Motor neuron (in vitro differentiated cells): ENCODE measurements around the gene NAIF1. TPM values are rescaled to one million over a fixed set of nuclear protein-coding genes. Genes with fewer than 3 reads are reported as not detected.

Source experiments
- ATAC-seq, 8 experiments: fragments of 200-7000 bp; cut with Tn5 transposase; replicated peaks in 6 of 8; 2 replicates each; pipeline ENCODE4 v1.8.0; 2021; ENCODE audit warnings: mild to moderate bottlenecking in 8 of 8, moderate library complexity in 8 of 8
- H3K27ac ChIP-seq, 2 donors: fragments of 250-450 bp; sonication (Bioruptor Pico); 2 replicates each; pipeline ENCODE4 v1.9.0; 2021; ENCODE audit warnings: antibody characterized with exemption in 2 of 2, mild to moderate bottlenecking in 2 of 2, moderate library complexity in 1 of 2
- H3K4me1 ChIP-seq, 2 donors: fragments of 250-450 bp; sonication (Bioruptor Pico); replicated peaks in 1 of 2; 2 replicates each; pipeline ENCODE4 v1.6.1; 2021; ENCODE audit warnings: antibody characterized with exemption in 2 of 2, mild to moderate bottlenecking in 2 of 2, moderate library complexity in 1 of 2
- H3K4me3 ChIP-seq, 5 donors: fragments of 250-450 bp; sonication (Bioruptor Pico); 2 replicates each; pipeline ENCODE4 v1.9.0; 2021; ENCODE audit warnings: antibody characterized with exemption in 5 of 5, mild to moderate bottlenecking in 5 of 5, moderate library complexity in 4 of 5
- WGBS, 10 experiments: fragments of 450-650 bp; shearing (Covaris generic); methylation state at CpG; one replicate each; pipeline ENCODE4 v1.0.0; 2022; 5-methylcytosine and 5-hydroxymethylcytosine counted together
- in situ Hi-C, 9 experiments: fragments of 400-800 bp; cut with MboI; loops; one replicate each; pipeline ENCODE4 v1.15.0; 2021; ENCODE audit warnings: low sequenced_read_pairs in 9 of 9, low pct_unique_long_range_greater_than_20kb in 2 of 9; ENCODE audit not compliant: unreplicated experiment in 9 of 9
- total RNA-seq, 8 experiments: library from RNA; unstranded; fragments of 300-600 nt; gene quantifications; 2 replicates each; pipeline versions ENCODE4 v1.2.3 to v1.2.4, GENCODE V29; 2022

NAIF1 gene
- total RNA-seq, 8 experiments from 2014 or later = 6.4 to 9.0 (median 8.0) TPM

GRCh38 chr9:128099231-128099931 is 32.3 kb upstream of the NAIF1 start:
- in situ Hi-C loops = no loop called here
- WGBS, 10 experiments = 8 to 80% (median 48%) methylated on average over 1 to 11 of the region's 16 CpGs; no CpG with 5 or more reads in 4 of the 10 experiments
- Histone ChIP-seq H3K4me1 (peaks cover 47 to 52% of the 10 kb centered on the region in 2 donors), H3K27ac (peak overlapping the region; percentile 50 to 70), H3K4me3 (peak overlapping the region; percentile 18 to 45 (median 32))
- peak in 6 of 8 experiments; percentile 1 to 15 (median 4) for ATAC-seq

DNA sequence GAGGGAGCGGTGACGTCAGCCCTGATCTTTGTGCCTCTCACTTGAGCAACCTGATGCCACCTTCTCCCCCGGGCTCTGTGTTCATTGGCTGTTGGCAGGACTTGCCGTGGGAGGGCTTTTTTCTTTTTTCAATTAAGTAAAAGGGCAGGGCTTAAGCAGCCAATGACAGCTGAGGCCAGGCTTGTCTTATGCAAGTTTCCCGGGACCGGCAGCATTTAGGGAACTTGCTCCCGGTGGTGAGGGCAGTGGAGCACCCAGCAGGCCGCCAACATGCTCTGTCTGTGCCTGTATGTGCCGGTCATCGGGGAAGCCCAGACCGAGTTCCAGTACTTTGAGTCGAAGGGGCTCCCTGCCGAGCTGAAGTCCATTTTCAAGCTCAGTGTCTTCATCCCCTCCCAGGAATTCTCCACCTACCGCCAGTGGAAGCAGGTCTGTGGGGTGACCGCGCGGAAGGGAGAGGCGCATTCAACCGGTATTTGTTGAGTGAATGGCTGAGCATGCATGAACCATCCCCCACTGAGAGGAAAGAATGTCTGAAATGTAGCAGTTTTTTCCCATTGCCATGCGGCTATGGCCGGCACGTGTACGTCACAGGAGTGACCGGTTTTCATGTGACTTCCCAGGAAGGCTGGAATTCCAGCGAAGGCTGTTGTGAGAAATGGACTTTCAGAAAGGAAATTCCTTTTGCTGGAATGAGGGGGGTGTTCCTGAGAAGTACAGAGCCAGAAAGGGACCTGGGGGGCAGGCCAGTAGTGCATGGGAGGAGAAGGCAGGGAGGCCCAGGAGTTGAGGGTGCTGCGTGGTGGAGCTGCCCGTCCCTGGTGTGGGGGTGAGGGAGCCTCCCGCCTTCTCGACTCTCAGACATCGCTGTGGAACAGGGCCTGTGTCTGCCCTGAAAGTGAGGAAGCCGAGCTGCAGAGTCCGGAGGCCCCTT is 31.4 kb upstream of the NAIF1 start:
- Histone ChIP-seq H3K4me3 (peak overlapping the region; percentile 18 to 45 (median 32)), H3K27ac (peak overlapping the region; percentile 50 to 70), H3K4me1 (peaks cover 53 to 58% of the 10 kb centered on the region in 2 donors)
- 0 to 32% (median 2%) methylated on average over 3 to 12 of the region's 32 CpGs; no CpG with 5 or more reads in 1 of the 10 experiments for WGBS, 10 experiments
- ATAC-seq = peak; percentile 51 to 80 (median 60)
- in situ Hi-C loops = no loop called here

- peak overlapping the region; percentile 18 to 45 (median 32) for H3K4me3 ChIP-seq
- no peak for ATAC-seq
- in situ Hi-C loops = no loop called here
- H3K4me1 ChIP-seq = peaks cover 61 to 67% of the 10 kb centered on the region in 2 donors
- H3K27ac ChIP-seq = peak overlapping the region; percentile 50 to 70
- WGBS, 10 experiments = 0 to 100% (median 61%) methylated on average over 1 to 7 of the region's 13 CpGs; no CpG with 5 or more reads in 3 of the 10 experiments
Measured at GRCh38 chr9:128097543-128098296, 30.6 kb upstream of the NAIF1 start.

DNA sequence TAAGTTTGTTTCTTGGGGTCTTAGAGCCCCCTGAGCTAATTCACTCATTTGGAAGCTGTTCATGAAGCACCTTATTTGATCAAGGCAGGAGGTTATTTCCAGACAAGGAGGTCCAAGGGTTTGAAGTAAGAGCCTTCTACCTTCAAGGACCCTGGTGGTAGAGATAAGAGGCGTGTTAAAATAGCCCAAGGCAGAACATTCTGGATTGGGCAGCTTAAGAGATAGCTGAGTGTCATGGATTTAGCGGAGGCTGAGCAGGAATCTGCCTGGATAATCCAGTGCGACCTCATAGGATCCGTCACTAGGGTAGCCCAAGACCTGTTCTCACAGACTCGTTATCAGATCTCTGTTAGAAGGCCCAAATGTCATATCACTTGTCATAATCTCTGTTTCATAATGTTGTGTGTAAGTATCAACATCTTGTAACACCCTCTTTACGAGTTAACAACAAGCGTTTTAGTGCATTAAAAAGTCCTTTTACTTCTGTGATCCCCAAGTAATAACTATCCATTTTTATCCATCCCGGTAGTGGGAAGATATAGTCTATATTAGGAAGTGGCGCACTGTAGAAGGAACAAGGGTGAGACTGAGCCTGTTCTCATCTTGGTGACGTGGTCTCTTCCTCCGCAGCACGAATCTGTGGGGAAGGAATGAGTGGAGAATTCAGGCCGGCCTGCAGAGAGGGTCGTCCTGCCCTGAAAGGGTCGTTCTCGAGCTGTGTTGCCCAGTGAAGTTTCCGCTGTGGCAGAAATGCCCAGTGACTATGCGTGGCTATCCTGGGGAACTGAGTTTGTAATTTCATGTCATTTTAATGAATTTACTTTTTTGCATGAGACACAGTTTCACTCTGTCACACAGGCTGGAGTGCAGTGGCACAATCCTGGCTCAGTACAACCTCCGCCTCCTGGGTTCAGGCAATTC is 29.8 kb upstream of the NAIF1 start:
- in situ Hi-C loops = no loop called here
- no peak for ATAC-seq
- H3K27ac ChIP-seq = no peak overlapping the region
- 71 to 100% (median 87%) methylated on average over 2 to 16 of the region's 19 CpGs; no CpG with 5 or more reads in 1 of the 10 experiments for WGBS, 10 experiments
- H3K4me1 ChIP-seq = peaks cover 69 to 75% of the 10 kb centered on the region in 2 donors
- no peak overlapping the region for H3K4me3 ChIP-seq

GRCh38 chr9:128094950-128095544 is 27.9 kb upstream of the NAIF1 start:
- 53 to 100% (median 86%) methylated on average over 1 to 8 of the region's 11 CpGs; no CpG with 5 or more reads in 2 of the 10 experiments for WGBS, 10 experiments
- peak overlapping the region; percentile 61 to 68 for H3K27ac ChIP-seq
- in situ Hi-C loops = no loop called here
- ATAC-seq = no peak
- H3K4me3 ChIP-seq = peak overlapping the region in 1 of 5 donors; percentile 18
- H3K4me1 ChIP-seq = peaks cover 71% of the 10 kb centered on the region in 2 donors

DNA sequence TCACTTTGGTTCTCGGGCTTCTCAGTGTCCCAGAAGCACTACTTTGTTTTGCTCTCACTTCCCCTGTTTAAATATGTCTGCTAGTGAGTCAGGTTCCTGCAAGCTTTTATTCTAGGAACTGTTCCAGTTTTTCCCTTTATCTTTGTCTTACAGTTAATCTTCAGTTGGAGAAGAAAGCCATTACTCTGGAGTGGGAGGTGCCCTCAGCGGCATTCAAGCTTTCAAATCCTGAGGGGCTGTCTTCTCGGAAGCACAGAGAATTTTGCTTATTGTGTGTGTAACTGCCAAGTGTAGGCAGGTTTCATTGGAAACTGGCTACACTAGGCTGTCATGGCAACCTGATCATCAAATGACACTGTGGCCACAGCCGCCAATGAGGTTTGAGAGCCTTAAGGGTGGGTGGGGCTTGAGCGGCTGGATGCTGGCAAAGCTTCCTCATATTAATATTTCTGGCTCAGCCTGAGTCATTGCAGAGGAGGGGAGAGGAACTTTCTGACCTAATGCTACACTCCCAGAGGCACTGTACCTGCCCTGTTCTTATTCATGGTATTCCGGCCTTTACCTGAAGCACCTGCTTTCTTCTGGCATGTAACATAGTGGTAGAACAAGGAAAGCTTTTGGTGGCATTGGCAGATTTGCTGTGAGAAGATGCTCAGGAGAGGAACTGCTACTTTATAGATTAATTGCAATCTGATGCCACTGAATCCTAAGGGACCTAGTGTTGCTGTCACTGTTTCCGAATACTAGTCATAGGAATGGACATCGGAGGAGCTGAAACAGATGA is 27.2 kb upstream of the NAIF1 start:
- peak; percentile 62 to 81 (median 74) for ATAC-seq
- Histone ChIP-seq H3K4me3 (peak overlapping the region in 3 of 5 donors; percentile 17 to 24 (median 22)), H3K27ac (peak overlapping the region; percentile 69 to 81), H3K4me1 (peaks cover 64% of the 10 kb centered on the region in 2 donors)
- in situ Hi-C loops = no loop called here
- 0 to 39% (median 7%) methylated on average over 1 to 6 of the region's 8 CpGs; no CpG with 5 or more reads in 1 of the 10 experiments for WGBS, 10 experiments

DNA sequence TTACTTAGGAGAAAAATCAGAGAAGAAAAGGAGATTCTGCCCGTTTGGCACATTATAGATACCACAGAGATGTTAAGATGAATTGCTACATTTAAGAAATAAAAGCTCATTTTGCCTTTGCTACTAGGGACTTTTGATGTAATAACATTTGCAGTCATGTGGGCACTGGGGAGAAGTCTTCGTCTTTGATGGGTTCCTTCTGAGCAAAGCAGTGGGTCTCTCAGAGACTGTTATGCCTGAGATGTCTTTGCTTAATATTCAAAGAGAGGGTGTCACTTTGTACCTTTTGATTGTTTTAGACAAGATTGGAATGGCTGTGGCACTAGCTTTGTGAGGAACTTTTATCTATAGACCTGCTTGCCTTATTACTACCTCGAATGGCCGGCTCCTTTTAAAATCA is 25.9 kb upstream of the NAIF1 start:
- WGBS, 10 experiments = 74 to 95% (median 80%) methylated on average over 1 to 4 of the region's 4 CpGs; no CpG with 5 or more reads in 1 of the 10 experiments
- Histone ChIP-seq H3K4me1 (peaks cover 51% of the 10 kb centered on the region in 2 donors), H3K4me3 (peak overlapping the region in 1 of 5 donors; percentile 39), H3K27ac (peak overlapping the region in 1 of 2 donors; percentile 81)
- no peak for ATAC-seq
- in situ Hi-C loops = no loop called here

- in situ Hi-C loops = no loop called here
- Histone ChIP-seq H3K4me1 (peaks cover 45% of the 10 kb centered on the region in 2 donors), H3K27ac (peak overlapping the region in 1 of 2 donors; percentile 38), H3K4me3 (peak overlapping the region in 4 of 5 donors; percentile 29 to 39 (median 33))
- WGBS, 10 experiments = 60 to 100% (median 90%) methylated on average over 1 to 10 of the region's 16 CpGs
- ATAC-seq = no peak
Measured at GRCh38 chr9:128092199-128092977, 25.3 kb upstream of the NAIF1 start.

DNA sequence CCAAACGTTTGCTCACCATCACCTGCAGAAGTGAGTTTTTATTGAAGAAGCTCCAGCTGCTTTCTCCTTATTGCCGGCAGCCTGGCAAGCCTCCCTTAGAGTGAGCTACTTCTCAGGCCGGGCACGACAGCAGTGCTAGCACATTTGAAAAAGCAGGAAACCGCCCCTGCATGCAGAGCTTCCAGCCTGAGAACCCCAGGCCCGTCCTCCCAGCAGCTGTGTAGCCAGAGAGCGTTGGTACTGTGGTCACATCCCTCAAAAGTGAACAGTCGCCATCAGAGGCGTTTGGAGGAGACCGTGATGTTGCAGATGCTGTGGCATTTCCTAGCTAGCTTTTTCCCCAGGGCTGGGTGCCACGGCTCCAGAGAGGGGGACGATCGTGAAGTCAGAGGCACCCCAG is 24.5 kb upstream of the NAIF1 start:
- H3K4me3 ChIP-seq = peak overlapping the region; percentile 29 to 39 (median 31)
- peak in 4 of 8 experiments; percentile 0 to 10 (median 6) for ATAC-seq
- WGBS, 10 experiments = 18 to 100% (median 71%) methylated on average over 1 to 9 of the region's 13 CpGs; no CpG with 5 or more reads in 5 of the 10 experiments
- in situ Hi-C loops = no loop called here
- peaks cover 45% of the 10 kb centered on the region in 2 donors for H3K4me1 ChIP-seq
- H3K27ac ChIP-seq = peak overlapping the region; percentile 15 to 38

DNA sequence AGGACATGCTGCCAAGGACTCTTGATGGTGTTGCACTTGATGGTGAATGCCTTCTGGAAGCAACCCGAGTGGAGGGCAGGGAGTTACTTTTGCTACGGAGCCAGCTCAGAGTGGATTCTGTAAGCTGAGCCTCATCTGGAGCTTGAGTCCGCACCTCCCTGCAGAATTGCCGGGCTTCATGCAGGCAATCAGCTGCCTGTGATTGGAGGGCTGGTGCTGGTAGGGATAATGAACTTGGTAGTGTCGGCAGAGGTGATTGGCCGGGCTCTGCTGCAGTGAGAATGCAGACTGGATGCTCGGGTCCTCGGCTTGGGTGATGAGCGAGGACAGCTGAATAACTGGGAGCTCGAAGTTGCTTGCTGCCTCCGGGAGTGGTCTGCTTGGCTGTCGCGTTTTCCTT is 24.0 kb upstream of the NAIF1 start:
- H3K4me1 ChIP-seq = peaks cover 45% of the 10 kb centered on the region in 2 donors
- peak overlapping the region; percentile 46 to 77 for H3K27ac ChIP-seq
- WGBS, 10 experiments = 0 to 41% (median 10%) methylated on average over 1 to 6 of the region's 13 CpGs; no CpG with 5 or more reads in 3 of the 10 experiments
- ATAC-seq = peak; percentile 65 to 84 (median 77)
- in situ Hi-C loops = no loop called here
- H3K4me3 ChIP-seq = peak overlapping the region; percentile 29 to 39 (median 31)
